Measurements from ENCODE around the gene C2orf49.

C2orf49 gene

DNA sequence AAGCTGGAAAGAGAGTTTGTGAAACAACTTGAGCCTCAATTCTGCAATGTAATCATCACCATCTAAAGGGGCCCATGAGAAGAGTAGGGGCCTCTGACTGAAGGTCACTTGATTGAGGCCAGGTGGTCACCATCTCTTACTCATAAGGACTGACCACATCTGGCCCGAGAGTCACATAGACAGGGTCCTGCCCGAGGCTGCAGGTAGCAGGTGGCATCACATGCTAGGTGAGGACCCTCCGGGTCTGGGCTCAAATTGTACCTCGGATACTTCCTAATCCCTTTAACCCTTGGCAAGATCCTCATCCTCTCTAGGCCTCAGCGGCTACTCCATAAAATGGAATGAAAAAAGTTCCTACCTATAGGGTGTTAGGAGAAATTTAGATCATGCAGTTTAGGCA, 44.8 kb downstream of the C2orf49 start:
- peaks cover 13 to 23% of the 10 kb centered on the region in 2 experiments for H3K4me1 ChIP-seq (ENCODE audit: control insufficient read depth in 1 of 2, insufficient read depth in 2 of 2, low read length in 2 of 2)
- no peak overlapping the region for H3K27ac ChIP-seq (ENCODE audit: low read depth, low read length)
- no CpG with 5 or more reads among the region's 5 CpGs for WGBS (ENCODE audit: extremely low coverage, insufficient coverage, insufficient read length)
- H2BK5ac ChIP-seq (ENCODE audit: low read depth, low read length, poor library complexity) = no peak overlapping the region
- no peak overlapping the region for H3K14ac ChIP-seq (ENCODE audit: low read length)
- no peak overlapping the region for H3K9ac ChIP-seq (ENCODE audit: low read length)
- no peak overlapping the region for H4K12ac ChIP-seq (ENCODE audit: low read depth, low read length)
- no peak overlapping the region for H4K91ac ChIP-seq (ENCODE audit: low read depth, low read length)
- H4K8ac ChIP-seq (ENCODE audit: low read depth, low read length) = no peak overlapping the region
- H3K18ac ChIP-seq (ENCODE audit: low read length) = no peak overlapping the region
- no peaks in the 10 kb centered on the region for H3K79me1 ChIP-seq (ENCODE audit: low read length)
- no peaks in the 10 kb centered on the region for H3K9me3 ChIP-seq (ENCODE audit: insufficient read depth, low read depth, low read length)
- no peak overlapping the region for H2BK12ac ChIP-seq (ENCODE audit: low read length)
- no peak for DNase-seq
- no peak overlapping the region for H3K4me3 ChIP-seq (ENCODE audit: low read depth, low read length)
- no peak overlapping the region for H2AK5ac ChIP-seq (ENCODE audit: low read length)
- no peaks in the 10 kb centered on the region for H3K27me3 ChIP-seq (ENCODE audit: insufficient read depth, low read length)
- H3K4me2 ChIP-seq (ENCODE audit: low read length) = no peak overlapping the region
- peaks cover under 1% of the 10 kb centered on the region for H3K79me2 ChIP-seq (ENCODE audit: control insufficient read depth, insufficient read depth, low read length, poor library complexity)
- H3K23ac ChIP-seq (ENCODE audit: low read length) = no peak overlapping the region
- H2AFZ ChIP-seq (ENCODE audit: insufficient read depth, low read length, poor library complexity) = no peak overlapping the region
- no peak overlapping the region for H3K4ac ChIP-seq (ENCODE audit: low read depth, low read length)
- H3K36me3 ChIP-seq (ENCODE audit: control insufficient read depth in 1 of 2, insufficient read depth in 2 of 2, low read length in 2 of 2) = peaks cover 27 to 43% of the 10 kb centered on the region in 2 experiments
- no peak overlapping the region for H2BK120ac ChIP-seq (ENCODE audit: insufficient read depth, low read length, poor library complexity)

DNA sequence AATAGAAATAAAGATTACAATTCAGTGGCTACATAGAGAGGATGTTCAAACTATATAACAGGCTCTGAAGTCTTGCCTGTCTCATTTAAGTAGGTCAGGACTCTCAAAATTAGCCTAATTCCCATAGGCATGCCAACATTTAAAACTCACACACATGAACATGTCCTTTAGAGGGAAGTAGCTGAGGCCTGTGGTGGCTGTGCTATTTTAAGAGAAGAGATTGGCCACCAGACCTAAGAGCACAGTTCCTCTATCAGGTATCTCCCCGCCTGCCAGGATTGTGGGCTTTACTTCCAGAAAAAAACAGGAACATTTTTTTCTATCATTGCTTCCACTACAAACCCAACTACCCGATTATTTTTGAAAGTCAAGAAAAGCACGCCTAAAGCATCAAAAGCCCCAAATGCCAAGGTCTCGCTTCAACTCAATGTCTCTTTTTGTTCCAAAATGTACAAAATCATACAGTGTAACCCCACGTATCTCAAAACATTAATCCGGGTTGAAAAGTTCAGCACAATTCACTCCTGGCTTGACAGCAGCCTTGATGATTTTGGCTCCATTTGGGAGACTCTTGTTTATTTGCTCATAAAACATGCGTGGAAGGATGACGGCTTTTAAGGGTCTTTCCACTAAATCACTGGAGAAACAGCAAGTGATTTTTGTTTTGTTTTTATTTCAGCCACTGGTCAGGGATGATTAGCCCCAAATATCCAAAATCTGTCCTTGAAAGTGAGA, 46.3 kb downstream of the C2orf49 start:
- Histone ChIP-seq H2BK12ac (ENCODE audit: low read length) (no peak overlapping the region), H3K4ac (ENCODE audit: low read depth, low read length) (no peak overlapping the region), H3K9ac (ENCODE audit: low read length) (no peak overlapping the region), H4K91ac (ENCODE audit: low read depth, low read length) (no peak overlapping the region), H2BK5ac (ENCODE audit: low read depth, low read length, poor library complexity) (no peak overlapping the region), H3K14ac (ENCODE audit: low read length) (no peak overlapping the region), H2AFZ (ENCODE audit: insufficient read depth, low read length, poor library complexity) (no peak overlapping the region), H3K27me3 (ENCODE audit: insufficient read depth, low read length) (no peaks in the 10 kb centered on the region), H3K79me1 (ENCODE audit: low read length) (no peaks in the 10 kb centered on the region), H3K18ac (ENCODE audit: low read length) (no peak overlapping the region), H4K8ac (ENCODE audit: low read depth, low read length) (no peak overlapping the region), H3K79me2 (ENCODE audit: control insufficient read depth, insufficient read depth, low read length, poor library complexity) (peaks cover 2% of the 10 kb centered on the region), H3K4me3 (ENCODE audit: low read depth, low read length) (no peak overlapping the region), H2BK120ac (ENCODE audit: insufficient read depth, low read length, poor library complexity) (no peak overlapping the region), H2AK5ac (ENCODE audit: low read length) (no peak overlapping the region), H3K4me2 (ENCODE audit: low read length) (no peak overlapping the region), H3K4me1 (ENCODE audit: control insufficient read depth in 1 of 2, insufficient read depth in 2 of 2, low read length in 2 of 2) (peaks cover 7 to 13% of the 10 kb centered on the region in 2 experiments), H3K36me3 (ENCODE audit: control insufficient read depth in 1 of 2, insufficient read depth in 2 of 2, low read length in 2 of 2) (peaks cover 27 to 43% of the 10 kb centered on the region in 2 experiments), H3K27ac (ENCODE audit: low read depth, low read length) (no peak overlapping the region), H3K23ac (ENCODE audit: low read length) (no peak overlapping the region), H4K12ac (ENCODE audit: low read depth, low read length) (no peak overlapping the region), H3K9me3 (ENCODE audit: insufficient read depth, low read depth, low read length) (no peaks in the 10 kb centered on the region)
- no peak for DNase-seq
- WGBS (ENCODE audit: extremely low coverage, insufficient coverage, insufficient read length) = no CpG with 5 or more reads among the region's 8 CpGs

DNA sequence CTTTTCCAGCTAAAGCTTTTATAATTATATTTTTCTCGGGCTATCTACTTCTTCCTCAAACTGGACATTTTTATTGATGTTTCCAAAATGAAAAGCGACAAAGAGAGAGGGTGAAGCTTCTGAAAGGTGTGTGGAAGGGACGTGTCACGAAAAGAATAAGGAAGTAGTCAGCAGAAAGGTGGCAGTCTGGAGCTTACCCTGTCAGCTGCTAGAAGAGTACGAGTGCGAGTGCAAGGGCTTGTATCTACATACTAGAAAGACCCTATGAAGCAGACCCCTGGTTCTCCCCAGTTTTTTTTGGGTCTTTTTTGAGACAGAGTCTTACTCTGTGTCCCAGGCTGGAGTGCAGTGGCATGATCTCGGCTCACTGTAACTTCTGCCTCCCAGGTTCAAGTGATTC, 46.9 kb downstream of the C2orf49 start:
- Histone ChIP-seq H2BK5ac (ENCODE audit: low read depth, low read length, poor library complexity) (no peak overlapping the region), H2AK5ac (ENCODE audit: low read length) (no peak overlapping the region), H4K12ac (ENCODE audit: low read depth, low read length) (no peak overlapping the region), H3K79me2 (ENCODE audit: control insufficient read depth, insufficient read depth, low read length, poor library complexity) (peaks cover 2% of the 10 kb centered on the region), H3K27me3 (ENCODE audit: insufficient read depth, low read length) (no peaks in the 10 kb centered on the region), H3K23ac (ENCODE audit: low read length) (no peak overlapping the region), H4K8ac (ENCODE audit: low read depth, low read length) (no peak overlapping the region), H3K27ac (ENCODE audit: low read depth, low read length) (no peak overlapping the region), H3K9ac (ENCODE audit: low read length) (no peak overlapping the region), H3K18ac (ENCODE audit: low read length) (no peak overlapping the region), H2AFZ (ENCODE audit: insufficient read depth, low read length, poor library complexity) (no peak overlapping the region), H3K36me3 (ENCODE audit: control insufficient read depth in 1 of 2, insufficient read depth in 2 of 2, low read length in 2 of 2) (peaks cover 27 to 43% of the 10 kb centered on the region in 2 experiments), H3K9me3 (ENCODE audit: insufficient read depth, low read depth, low read length) (no peaks in the 10 kb centered on the region), H4K91ac (ENCODE audit: low read depth, low read length) (no peak overlapping the region), H3K4me2 (ENCODE audit: low read length) (no peak overlapping the region), H3K4me3 (ENCODE audit: low read depth, low read length) (no peak overlapping the region), H3K79me1 (ENCODE audit: low read length) (no peaks in the 10 kb centered on the region), H2BK12ac (ENCODE audit: low read length) (no peak overlapping the region), H3K14ac (ENCODE audit: low read length) (no peak overlapping the region), H3K4ac (ENCODE audit: low read depth, low read length) (no peak overlapping the region), H2BK120ac (ENCODE audit: insufficient read depth, low read length, poor library complexity) (no peak overlapping the region), H3K4me1 (ENCODE audit: control insufficient read depth in 1 of 2, insufficient read depth in 2 of 2, low read length in 2 of 2) (peaks cover 3 to 11% of the 10 kb centered on the region in 2 experiments)
- DNase-seq = no peak
- no CpG with 5 or more reads among the region's 7 CpGs for WGBS (ENCODE audit: extremely low coverage, insufficient coverage, insufficient read length)

DNA sequence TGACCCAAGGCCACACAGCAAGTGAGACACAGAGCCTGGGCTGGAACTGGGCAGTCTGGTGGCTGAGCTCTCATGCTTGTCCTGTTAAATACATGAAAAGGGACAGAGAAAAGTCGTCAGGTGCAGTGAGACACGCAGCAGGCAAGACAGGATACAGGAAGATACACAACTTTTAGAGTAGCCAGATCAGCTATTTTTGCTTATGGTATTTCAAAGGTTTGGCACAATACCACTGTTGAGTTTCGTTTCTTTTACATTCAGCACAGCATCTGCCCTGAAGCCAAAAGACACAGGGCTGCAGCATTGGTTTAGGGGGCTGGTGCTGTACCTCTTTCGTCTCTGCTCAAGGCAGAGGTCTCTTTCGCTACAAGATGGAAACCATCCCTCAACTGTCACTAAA, 47.5 kb downstream of the C2orf49 start:
- WGBS (ENCODE audit: extremely low coverage, insufficient coverage, insufficient read length) = no CpG with 5 or more reads among the region's 5 CpGs
- Histone ChIP-seq H3K14ac (ENCODE audit: low read length) (no peak overlapping the region), H3K4me2 (ENCODE audit: low read length) (no peak overlapping the region), H2AK5ac (ENCODE audit: low read length) (no peak overlapping the region), H2BK12ac (ENCODE audit: low read length) (no peak overlapping the region), H3K4me1 (ENCODE audit: control insufficient read depth in 1 of 2, insufficient read depth in 2 of 2, low read length in 2 of 2) (peaks cover 3 to 7% of the 10 kb centered on the region in 2 experiments), H3K27me3 (ENCODE audit: insufficient read depth, low read length) (no peaks in the 10 kb centered on the region), H3K27ac (ENCODE audit: low read depth, low read length) (no peak overlapping the region), H2BK5ac (ENCODE audit: low read depth, low read length, poor library complexity) (no peak overlapping the region), H3K4me3 (ENCODE audit: low read depth, low read length) (no peak overlapping the region), H4K12ac (ENCODE audit: low read depth, low read length) (no peak overlapping the region), H3K9me3 (ENCODE audit: insufficient read depth, low read depth, low read length) (no peaks in the 10 kb centered on the region), H2AFZ (ENCODE audit: insufficient read depth, low read length, poor library complexity) (no peak overlapping the region), H3K23ac (ENCODE audit: low read length) (no peak overlapping the region), H3K36me3 (ENCODE audit: control insufficient read depth in 1 of 2, insufficient read depth in 2 of 2, low read length in 2 of 2) (peaks cover 27 to 46% of the 10 kb centered on the region in 2 experiments), H3K79me2 (ENCODE audit: control insufficient read depth, insufficient read depth, low read length, poor library complexity) (peaks cover 2% of the 10 kb centered on the region), H3K18ac (ENCODE audit: low read length) (no peak overlapping the region), H3K79me1 (ENCODE audit: low read length) (no peaks in the 10 kb centered on the region), H3K9ac (ENCODE audit: low read length) (no peak overlapping the region), H4K8ac (ENCODE audit: low read depth, low read length) (no peak overlapping the region), H4K91ac (ENCODE audit: low read depth, low read length) (no peak overlapping the region), H3K4ac (ENCODE audit: low read depth, low read length) (no peak overlapping the region), H2BK120ac (ENCODE audit: insufficient read depth, low read length, poor library complexity) (no peak overlapping the region)
- no peak for DNase-seq
